D721Med (cell line): ENCODE results near the gene JARID2.

Source experiments
- DNase-seq: peaks from one replicate; pipeline ENCODE4 v3.0.0; 2011; ENCODE audit warnings: low spot score; ENCODE audit not compliant: insufficient read length
- FAIRE-seq: peaks from 2 replicates; lab custom pipeline; 2011; peaks lifted over from hg19 to GRCh38; lab: Jason Lieb, UNC
- TF ChIP-seq, protein P1 (sequence below): IDR thresholded peaks from 2 replicates; pipeline ENCODE4 v1.5.1; 2012; ENCODE audit warnings: mild to moderate bottlenecking, control low read depth; ENCODE audit not compliant: insufficient read depth; ENCODE audit errors: missing control alignments

JARID2 gene

DNA sequence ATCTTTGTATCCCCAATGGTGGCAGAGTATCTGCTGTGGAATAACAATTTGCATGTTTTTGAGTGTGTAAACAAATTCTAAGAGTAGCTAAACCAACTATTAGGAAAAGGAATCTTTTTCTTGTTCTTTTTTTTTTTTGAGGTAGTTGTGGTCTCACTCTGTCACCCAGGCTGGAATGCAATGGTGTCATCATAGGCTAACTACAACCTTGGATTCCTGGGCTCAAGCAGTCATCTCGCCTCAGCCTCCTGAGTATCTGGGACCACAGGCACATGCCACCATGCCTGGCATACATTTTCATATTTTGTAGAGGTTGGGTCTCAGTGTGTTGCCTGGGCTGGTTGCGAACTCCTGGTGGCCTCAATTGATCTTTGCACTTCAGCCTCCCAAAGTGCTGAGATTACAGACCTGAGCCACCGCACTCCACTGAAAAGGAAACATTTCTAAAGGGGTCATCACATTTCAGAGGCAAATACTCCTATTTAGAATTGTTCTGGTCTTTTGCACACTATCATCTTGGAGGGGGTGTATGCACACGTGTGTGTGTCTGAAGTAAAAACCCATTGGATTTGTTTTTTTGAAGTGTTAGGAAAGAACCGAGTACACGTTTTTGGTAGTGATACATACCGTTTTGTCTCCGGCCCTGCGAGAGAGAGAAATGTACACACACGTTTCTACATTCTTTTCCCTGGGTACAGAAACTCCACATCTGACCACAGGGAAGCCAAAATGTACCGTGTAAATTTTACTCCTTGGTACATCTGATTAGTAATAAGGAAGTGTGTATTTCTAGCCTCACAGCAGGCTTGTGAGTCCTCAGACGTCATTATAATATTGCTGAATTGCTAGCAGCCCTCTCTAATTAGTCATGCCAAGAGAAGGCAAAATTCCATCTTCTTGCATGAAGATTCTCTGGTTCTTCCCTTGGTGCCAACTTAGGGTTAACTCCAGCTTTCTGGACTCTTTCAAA is 183.6 kb downstream of the JARID2 start:
- DNase-seq (no peak), FAIRE-seq (no peak)
- TF ChIP-seq, protein P1, sequence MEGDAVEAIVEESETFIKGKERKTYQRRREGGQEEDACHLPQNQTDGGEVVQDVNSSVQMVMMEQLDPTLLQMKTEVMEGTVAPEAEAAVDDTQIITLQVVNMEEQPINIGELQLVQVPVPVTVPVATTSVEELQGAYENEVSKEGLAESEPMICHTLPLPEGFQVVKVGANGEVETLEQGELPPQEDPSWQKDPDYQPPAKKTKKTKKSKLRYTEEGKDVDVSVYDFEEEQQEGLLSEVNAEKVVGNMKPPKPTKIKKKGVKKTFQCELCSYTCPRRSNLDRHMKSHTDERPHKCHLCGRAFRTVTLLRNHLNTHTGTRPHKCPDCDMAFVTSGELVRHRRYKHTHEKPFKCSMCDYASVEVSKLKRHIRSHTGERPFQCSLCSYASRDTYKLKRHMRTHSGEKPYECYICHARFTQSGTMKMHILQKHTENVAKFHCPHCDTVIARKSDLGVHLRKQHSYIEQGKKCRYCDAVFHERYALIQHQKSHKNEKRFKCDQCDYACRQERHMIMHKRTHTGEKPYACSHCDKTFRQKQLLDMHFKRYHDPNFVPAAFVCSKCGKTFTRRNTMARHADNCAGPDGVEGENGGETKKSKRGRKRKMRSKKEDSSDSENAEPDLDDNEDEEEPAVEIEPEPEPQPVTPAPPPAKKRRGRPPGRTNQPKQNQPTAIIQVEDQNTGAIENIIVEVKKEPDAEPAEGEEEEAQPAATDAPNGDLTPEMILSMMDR, result no peak

DNA sequence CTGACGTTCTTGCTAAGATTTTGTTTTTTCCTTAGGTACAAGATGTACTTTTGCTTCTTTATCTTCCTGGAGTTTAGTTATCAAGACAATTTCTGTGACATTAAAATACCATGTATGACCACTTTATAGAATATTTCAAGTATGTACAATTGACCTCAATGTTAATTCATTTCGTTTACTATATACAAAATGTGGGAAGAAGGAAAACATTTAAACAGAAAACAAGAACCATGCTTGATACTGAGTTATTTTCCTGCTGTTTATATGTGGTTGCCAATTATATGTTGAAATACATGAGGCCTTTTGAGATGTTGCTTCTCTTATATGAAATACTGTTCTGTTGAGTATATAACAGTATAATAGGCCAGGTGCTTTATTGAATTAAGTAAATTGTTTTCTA is 184.3 kb downstream of the JARID2 start:
- TF ChIP-seq, protein P1, result no peak
- DNase-seq (no peak), FAIRE-seq (no peak)

DNA sequence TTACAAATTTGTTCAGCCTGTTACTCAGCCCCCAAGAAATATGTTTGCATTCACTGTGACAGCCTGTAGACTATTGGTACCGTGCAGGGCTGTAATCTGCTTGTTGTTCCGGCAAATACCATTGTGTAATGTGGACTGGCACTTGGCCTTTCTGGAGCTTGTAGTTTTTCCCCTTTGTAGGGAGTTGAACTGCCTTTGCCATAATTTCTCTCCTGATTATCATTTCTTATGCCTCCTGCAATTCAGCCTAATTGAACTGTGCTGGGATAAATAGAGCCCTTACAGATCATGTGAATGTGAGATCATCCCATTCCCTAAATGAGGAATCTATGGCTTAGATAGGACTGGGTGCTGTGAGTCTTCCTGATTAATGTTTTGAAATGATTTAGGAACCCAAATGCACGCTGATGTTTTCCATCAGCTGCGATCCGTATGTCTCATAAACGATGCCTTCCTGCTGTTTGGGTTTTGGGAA is 185.1 kb downstream of the JARID2 start:
- TF ChIP-seq, protein P1, result no peak
- FAIRE-seq (no peak), DNase-seq (no peak)

DNA sequence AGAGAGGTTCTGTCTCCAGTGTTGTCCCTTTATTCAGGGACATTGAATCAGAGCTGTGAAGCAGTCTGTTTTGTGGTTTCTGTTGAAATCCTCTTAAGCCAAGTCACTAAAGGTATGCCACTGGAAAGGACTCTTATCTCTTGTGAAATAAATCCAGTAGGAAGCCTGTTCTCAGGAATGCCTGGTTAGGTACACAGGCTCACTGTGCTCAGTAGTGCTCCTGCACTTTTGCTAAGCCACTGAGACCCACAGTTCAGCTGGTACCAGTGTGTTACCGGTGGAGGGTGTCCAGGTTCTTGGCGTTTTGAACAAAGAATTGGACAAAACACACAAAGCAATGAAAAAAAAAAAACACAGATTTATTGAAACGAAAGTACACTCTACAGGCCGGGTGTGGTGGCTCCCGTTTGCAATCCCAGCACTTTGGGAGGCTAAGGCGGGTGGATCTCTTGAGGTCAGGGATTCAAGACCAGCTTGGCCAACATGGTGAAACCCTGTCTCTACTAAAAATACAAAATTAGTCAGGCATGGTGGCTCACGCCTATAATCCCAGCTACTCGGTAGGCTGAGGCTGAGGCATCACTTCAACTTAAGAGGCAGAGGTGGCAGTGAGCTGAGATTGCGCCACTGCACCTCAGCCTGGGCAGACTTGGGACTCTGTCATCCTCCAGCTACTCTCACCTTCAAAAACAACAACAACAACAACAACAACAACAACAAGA is 186.1 kb downstream of the JARID2 start:
- FAIRE-seq (no peak), DNase-seq (peak; percentile 45)
- TF ChIP-seq, protein P1, result no peak

DNA sequence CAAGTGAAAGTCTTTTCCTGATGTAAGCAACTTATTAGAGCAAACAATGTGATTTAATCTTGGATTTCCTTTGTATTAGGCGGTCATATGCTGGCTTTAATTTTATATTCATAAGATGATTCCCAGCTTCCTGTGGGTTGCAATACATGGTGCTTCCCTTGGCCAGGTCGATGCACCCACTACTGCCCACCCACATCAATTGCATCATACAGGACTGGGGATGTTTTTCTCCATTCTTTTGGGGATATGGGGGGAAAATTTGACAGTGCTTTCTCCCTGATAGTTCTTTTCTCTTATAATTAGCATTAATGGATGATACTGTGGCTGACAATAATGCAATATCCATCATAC is 187.6 kb downstream of the JARID2 start:
- no peak for FAIRE-seq
- TF ChIP-seq, protein P1, result no peak
- DNase-seq, result no peak

DNA sequence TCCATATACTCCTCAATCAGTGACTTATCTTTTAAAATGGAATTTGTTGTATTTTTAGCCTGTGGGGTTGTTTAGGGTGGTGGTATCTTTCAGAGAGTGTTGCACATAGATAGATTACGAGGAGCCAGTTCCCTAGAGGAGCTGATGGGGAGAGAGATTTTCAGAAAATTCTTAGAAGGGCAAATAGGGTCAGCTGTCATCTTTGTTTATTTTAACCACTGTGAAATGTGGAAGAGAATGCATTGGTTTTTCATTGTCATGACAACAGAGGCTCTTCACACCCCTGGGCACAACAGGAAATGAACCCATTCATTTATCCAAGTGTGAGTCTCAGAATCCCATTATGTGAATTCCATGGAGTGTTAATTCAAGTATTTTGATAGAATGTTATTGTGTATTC is 188.4 kb downstream of the JARID2 start:
- no peak for DNase-seq
- FAIRE-seq, result no peak
- TF ChIP-seq, protein P1, result no peak
